SK-N-MC (cell line): ENCODE measurements around the gene DCN.

Experiments used
- DNase-seq: peaks from one replicate; pipeline ENCODE4 v3.0.0-alpha.2; 2011; ENCODE audit warnings: low read depth, low spot score
- H3K27ac ChIP-seq: fragments of 200-600 bp; sonication (generic); 2 replicates; pipeline ENCODE4 v1.5.1; 2016; ENCODE audit warnings: mixed run types
- H3K36me3 ChIP-seq: fragments of 200-600 bp; sonication (generic); 2 replicates; pipeline ENCODE4 v1.6.1; 2017; ENCODE audit warnings: antibody characterized with exemption, low read length, mixed read lengths; ENCODE audit not compliant: insufficient read depth
- H3K4me3 ChIP-seq: fragments of 200-600 bp; sonication (generic); 2 replicates; pipeline ENCODE4 v1.5.1; 2016
- H3K9ac ChIP-seq: fragments of 200-600 bp; sonication (generic); 2 replicates; pipeline ENCODE4 v1.8.0; 2017; ENCODE audit warnings: mixed run types, mixed read lengths; ENCODE audit not compliant: insufficient read length
- H3K9me3 ChIP-seq: fragments of 200-600 bp; sonication (generic); 2 replicates; pipeline ENCODE4 v1.6.1; 2017; ENCODE audit warnings: low read depth, mild to moderate bottlenecking, antibody characterized with exemption, low read length, moderate library complexity, mixed read lengths
- EZH2 ChIP-seq: fragments of 200-600 bp; sonication (generic); IDR thresholded peaks from one replicate; pipeline ENCODE4 v1.6.1; 2017; ENCODE audit warnings: antibody characterized with exemption
- FOXP2 ChIP-seq: optimal IDR thresholded peaks from 2 replicates; pipeline ENCODE3; 2011; ENCODE audit warnings: mild to moderate bottlenecking, moderate library complexity; ENCODE audit not compliant: insufficient read depth; ENCODE audit errors: extremely low read length, control extremely low read depth
- POLR2AphosphoS5 ChIP-seq: IDR thresholded peaks from 2 replicates; pipeline ENCODE4 v1.6.1; 2012; ENCODE audit warnings: mild to moderate bottlenecking, low read depth, low read length, borderline replicate concordance

The DCN gene

GRCh38 chr12:91109581-91110310 is 72.9 kb downstream of the DCN start:
- Histone ChIP-seq H3K9ac (peak overlapping the region; percentile 74), H3K4me3 (peak overlapping the region; percentile 77), H3K27ac (peak overlapping the region; percentile 92; the same call in 1 of the 2 replicates), H3K9me3 (no peaks in the 10 kb centered on the region), H3K36me3 (peaks cover 16% of the 10 kb centered on the region; the same call in 1 of the 2 replicates)
- no peak for DNase-seq
- TF ChIP-seq POLR2AphosphoS5 (no peak), FOXP2 (no peak), EZH2 (no peak)

- H3K27ac ChIP-seq: no peak overlapping the region
- no peak overlapping the region for H3K9ac ChIP-seq
- peaks cover 16% of the 10 kb centered on the region; the same call in 1 of the 2 replicates for H3K36me3 ChIP-seq
- no peaks in the 10 kb centered on the region for H3K9me3 ChIP-seq
- H3K4me3 ChIP-seq: no peak overlapping the region
- DNase-seq: no peak
- no peak for TF ChIP-seq FOXP2
- TF ChIP-seq POLR2AphosphoS5: no peak
- TF ChIP-seq EZH2: no peak
Measured at GRCh38 chr12:91109148-91109564, 73.5 kb downstream of the DCN start.

- TF ChIP-seq FOXP2 (no peak), EZH2 (no peak), POLR2AphosphoS5 (no peak)
- H3K4me3 ChIP-seq: no peak overlapping the region
- no peak overlapping the region for H3K27ac ChIP-seq
- no peaks in the 10 kb centered on the region for H3K9me3 ChIP-seq
- H3K36me3 ChIP-seq: peaks cover 22% of the 10 kb centered on the region
- DNase-seq: no peak
- no peak overlapping the region for H3K9ac ChIP-seq
Measured at GRCh38 chr12:91108196-91108755, 74.3 kb downstream of the DCN start.

GRCh38 chr12:91106283-91106682 is 76.3 kb downstream of the DCN start:
- TF ChIP-seq POLR2AphosphoS5 (no peak), EZH2 (no peak), FOXP2 (no peak)
- no peaks in the 10 kb centered on the region for H3K9me3 ChIP-seq
- no peak for DNase-seq
- peaks cover 22% of the 10 kb centered on the region for H3K36me3 ChIP-seq
- H3K4me3 ChIP-seq: no peak overlapping the region
- no peak overlapping the region for H3K27ac ChIP-seq
- H3K9ac ChIP-seq: no peak overlapping the region

GRCh38 chr12:91105807-91106206 is 76.8 kb downstream of the DCN start:
- H3K27ac ChIP-seq: no peak overlapping the region
- no peak for DNase-seq
- peaks cover 22% of the 10 kb centered on the region for H3K36me3 ChIP-seq
- H3K9ac ChIP-seq: no peak overlapping the region
- no peak overlapping the region for H3K4me3 ChIP-seq
- TF ChIP-seq FOXP2 (no peak), POLR2AphosphoS5 (no peak), EZH2 (no peak)
- no peaks in the 10 kb centered on the region for H3K9me3 ChIP-seq

- peaks cover 22% of the 10 kb centered on the region for H3K36me3 ChIP-seq
- no peaks in the 10 kb centered on the region for H3K9me3 ChIP-seq
- no peak for DNase-seq
- H3K4me3 ChIP-seq: no peak overlapping the region
- no peak overlapping the region for H3K27ac ChIP-seq
- TF ChIP-seq EZH2: no peak
- TF ChIP-seq POLR2AphosphoS5: no peak
- TF ChIP-seq FOXP2: no peak
- H3K9ac ChIP-seq: no peak overlapping the region
Measured at GRCh38 chr12:91104812-91105466, 77.7 kb downstream of the DCN start.

- H3K36me3 ChIP-seq: peaks cover 22% of the 10 kb centered on the region
- TF ChIP-seq POLR2AphosphoS5: no peak
- no peak for TF ChIP-seq EZH2
- TF ChIP-seq FOXP2: no peak
- H3K9me3 ChIP-seq: no peaks in the 10 kb centered on the region
- no peak overlapping the region for H3K9ac ChIP-seq
- no peak overlapping the region for H3K4me3 ChIP-seq
- DNase-seq: no peak
- H3K27ac ChIP-seq: no peak overlapping the region
Measured at GRCh38 chr12:91103624-91104023, 79.0 kb downstream of the DCN start.

GRCh38 chr12:91103101-91103500 is 79.5 kb downstream of the DCN start:
- Histone ChIP-seq H3K9me3 (no peaks in the 10 kb centered on the region), H3K9ac (no peak overlapping the region), H3K27ac (no peak overlapping the region), H3K4me3 (no peak overlapping the region), H3K36me3 (peaks cover 20% of the 10 kb centered on the region)
- DNase-seq: no peak
- TF ChIP-seq POLR2AphosphoS5: no peak
- TF ChIP-seq FOXP2: no peak
- no peak for TF ChIP-seq EZH2
